Measurements from ENCODE around the gene IL27RA.
"Not testable (repeated sequence)": the region's sequence is repeated elsewhere in the genome, so short reads cannot be mapped to it uniquely, and the experiment has no call there.

Gene IL27RA

DNA sequence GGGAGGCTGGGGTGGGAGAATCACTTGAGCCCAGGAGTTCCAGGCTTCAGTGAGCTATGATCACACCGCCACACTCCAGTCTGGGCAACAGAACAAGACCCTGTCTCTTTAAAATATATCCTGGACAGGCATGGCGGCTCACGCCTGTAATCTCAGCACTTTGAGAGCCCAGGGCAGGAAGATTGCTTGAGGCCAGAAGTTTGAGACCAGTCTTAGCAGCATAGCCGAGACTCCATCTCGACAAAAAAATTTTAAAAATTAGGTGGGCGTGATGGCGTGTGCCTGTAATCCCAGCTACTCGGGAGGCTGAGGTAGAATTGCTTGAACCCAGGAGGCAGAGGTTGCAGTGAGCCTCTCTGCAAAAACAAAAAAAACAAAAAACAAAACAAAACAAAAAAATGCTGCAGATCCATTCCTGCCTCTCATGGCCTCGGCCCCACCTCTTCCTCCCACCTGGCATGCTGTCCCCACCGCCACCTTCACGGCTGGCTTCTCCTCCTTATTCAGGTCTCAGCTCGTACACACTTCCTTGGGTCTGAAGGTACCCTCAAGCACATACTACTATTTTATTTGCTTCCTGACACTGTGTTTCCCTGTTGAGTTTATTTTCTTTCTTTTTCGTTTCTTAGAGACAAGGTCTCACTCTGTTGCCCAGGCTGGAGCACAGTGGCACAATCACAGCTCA, 30.7 kb upstream of the IL27RA start:
- no peak for DNase-seq

DNA sequence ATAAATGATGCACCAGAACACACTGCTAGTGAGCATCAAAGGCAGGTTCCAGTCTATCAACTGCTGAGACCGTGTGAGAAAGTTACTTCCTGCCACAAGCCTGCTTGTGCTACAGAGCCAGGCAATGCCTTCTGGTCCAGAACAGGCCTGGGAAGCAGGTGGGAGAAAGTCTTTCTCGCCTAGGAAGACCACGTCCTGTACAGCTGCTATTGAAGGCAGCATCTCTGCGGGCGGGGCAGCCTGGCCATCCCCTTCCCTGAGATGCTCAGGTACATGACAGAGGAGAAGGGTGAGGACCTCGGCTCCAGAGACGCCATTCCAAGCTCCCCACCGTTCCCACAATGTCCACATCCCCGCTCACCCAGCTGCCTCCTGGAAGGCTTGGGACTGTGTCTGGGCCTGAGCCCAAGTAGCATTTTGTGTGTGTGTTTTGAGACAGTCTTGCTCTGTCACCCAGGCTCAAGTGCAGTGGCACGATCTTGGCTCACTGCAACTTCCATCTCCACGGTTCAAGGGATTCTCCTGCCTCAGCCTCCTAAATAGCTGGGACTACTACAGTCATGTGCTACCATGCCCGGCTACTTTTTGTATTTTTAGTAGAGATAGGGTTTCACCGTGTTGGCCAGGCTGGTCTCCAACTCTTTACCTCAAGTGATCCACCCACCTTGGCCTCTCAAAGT, 28.9 kb upstream of the IL27RA start:
- DNase-seq: peak; percentile 59

GRCh38 chr19:14003251-14004055, 28.1 kb upstream of the IL27RA start:
- DNase-seq: peak; percentile 31

GRCh38 chr19:14004619-14005348, 26.8 kb upstream of the IL27RA start:
- DNase-seq: no peak

GRCh38 chr19:14005349-14006084, 26.0 kb upstream of the IL27RA start:
- peak; percentile 94 for DNase-seq

- DNase-seq: peak; percentile 100
Observed at GRCh38 chr19:14006085-14006765, 25.3 kb upstream of the IL27RA start, which contains the start of gene RFX1. Gene RFX1 (minus strand): TSS chr19:14006320. CDS start chr19:13993843, 12,477 bp downstream.

DNA sequence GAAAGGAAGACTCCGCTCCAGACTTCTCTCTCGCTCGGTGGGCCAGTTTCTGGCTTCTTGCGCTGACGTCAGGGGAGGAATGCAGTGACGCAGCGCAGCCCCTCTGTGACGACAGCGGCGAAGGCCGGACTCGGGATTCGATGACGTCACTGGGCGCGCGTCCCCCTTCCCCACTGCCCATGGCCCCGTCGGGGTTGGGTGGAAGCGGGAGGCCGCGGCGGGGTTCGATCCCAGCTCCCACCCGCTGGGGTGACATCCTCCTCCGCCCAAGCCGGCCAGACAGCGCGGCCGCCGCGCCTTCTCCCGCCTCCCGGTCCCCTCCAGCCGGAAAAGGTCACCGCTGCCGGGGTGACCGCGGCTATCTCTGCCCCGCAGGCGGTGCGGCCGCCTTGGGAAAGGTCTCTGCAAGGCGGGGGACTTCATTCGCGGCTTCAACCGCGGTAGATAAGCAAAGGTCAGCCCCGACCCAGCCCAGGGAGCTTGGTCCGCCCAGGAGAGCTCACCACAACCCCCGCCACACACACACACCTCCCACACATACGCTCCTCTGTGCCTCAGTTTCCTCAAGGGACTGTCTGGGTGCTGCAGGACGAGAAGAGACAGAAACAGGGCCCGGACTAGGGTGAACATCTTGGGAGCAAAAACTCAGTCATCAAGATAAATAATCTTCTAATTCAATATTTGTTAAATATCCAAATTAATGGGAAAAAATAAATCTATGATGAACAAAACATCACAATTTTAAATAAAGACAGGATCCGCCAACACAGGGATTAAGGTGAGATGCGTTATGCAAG, 24.6 kb upstream of the IL27RA start:
- no peak for DNase-seq

DNA sequence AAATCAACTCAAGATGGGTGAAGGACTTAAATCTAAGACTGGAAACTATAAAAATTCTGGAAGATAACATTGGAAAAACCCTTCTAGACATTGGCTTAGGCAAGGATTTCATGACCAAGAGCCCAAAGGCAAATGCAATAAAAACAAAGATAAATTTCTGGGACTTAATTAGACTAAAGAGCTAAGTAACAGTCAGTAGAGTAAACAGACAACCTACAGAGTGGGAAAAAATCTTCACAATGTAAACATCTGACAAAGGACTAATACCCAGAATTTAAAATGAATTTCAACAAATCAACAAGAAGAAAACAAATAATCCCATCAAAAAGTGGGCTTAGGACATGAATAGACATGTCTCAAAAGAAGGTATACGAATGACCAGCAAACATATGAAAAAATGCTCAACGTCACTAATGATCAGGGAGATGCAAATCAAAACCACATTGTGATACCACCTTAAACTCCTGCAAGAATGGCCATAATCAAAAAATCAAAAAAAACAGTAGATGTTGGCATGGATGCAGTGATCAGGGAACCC, 19.1 kb upstream of the IL27RA start:
- DNase-seq: no peak

DNA sequence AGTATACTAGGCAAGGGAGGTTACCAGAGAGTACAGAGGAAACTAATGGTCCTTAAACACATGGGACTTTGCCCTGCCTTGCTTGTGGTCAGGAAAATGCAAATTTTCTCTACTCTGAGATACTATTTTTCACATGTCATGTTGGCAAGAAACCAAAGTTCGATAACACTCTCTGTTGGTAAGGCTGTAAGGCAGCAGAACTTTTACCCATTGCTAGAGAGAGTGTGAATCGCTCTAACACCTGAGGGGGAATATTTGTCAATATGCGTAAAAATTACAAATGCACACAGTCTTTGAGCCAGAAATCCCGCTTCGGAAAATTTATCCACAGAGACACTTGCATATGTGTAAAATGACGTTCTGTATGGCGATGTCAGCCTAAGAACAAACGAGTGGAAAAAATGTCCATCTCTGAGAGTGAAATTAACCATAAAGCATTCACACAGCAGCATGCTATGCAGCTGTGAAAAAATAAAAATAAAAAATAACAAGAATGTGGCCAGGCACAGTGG, 16.0 kb upstream of the IL27RA start:
- DNase-seq: no peak

- no peak for DNase-seq
Observed at GRCh38 chr19:14019100-14019499, 12.5 kb upstream of the IL27RA start.

GRCh38 chr19:14019739-14020138, 11.8 kb upstream of the IL27RA start:
- DNase-seq: not testable (repeated sequence)

DNA sequence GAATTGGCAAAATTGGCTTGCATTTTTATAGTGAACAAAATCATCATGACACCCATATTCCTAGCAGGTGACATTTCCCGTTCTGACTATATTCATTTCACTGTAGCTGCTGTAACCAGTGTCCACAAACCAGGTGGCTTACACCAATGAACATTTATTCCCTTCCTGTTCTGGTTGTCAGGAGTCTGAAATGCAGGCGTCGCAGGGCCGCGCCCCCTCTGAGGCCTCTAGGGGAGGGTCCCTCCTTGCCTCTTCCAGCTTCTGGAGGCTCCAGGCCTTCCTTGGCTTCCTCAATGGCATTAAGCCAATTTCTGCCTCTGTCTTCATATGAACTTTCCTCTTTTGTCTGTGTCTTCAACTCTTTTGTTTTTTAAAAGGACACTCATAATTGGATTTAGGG, 10.1 kb upstream of the IL27RA start:
- DNase-seq: no peak

DNA sequence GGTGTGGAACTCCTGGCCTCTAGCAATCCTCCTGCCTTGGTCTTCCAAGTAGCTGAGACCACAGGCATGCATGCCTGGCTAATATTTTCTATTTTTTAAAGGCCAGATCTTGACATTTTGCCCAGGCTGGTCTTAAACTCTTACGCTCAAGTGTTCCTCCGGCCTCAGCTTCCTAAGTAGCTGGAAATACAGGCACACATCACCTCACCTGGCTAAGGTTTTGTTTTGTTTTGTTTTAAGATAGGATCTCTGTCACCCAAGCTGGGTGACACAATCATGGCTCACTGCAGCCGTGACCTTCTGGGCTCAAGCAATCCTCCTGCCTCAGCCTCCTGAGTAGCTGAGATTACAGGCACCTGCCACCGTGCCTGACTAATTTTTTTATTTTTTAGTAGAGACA, 9.1 kb upstream of the IL27RA start:
- no peak for DNase-seq

GRCh38 chr19:14023404-14024235, 7.9 kb upstream of the IL27RA start:
- DNase-seq: peak; percentile 50

DNA sequence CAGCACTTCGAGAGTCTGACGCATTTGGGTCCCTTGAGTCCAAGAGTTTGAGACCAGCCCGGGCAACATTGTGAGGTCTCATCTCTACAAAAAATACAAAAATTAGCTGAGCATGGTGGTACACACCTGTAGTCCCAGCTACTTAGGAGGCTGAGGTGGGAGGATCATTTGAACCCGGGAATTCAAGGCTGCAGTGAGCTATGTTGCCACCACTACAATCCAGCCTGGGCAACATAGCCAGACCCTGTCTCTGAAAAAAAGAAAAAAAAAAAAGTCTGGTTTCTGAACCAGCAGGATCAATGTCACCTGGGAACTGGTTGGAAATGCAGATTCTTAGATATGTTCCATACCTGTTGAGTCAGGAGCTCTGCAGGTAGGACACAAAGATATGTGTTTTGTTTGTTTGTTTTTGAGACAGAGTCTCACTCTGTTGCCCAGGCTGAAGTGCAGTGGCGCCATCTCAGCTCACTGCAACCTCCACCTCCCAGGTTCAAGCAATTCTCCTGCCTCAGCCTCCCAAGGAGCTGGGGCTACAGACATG, 4.8 kb upstream of the IL27RA start:
- DNase-seq: not testable (repeated sequence)

DNA sequence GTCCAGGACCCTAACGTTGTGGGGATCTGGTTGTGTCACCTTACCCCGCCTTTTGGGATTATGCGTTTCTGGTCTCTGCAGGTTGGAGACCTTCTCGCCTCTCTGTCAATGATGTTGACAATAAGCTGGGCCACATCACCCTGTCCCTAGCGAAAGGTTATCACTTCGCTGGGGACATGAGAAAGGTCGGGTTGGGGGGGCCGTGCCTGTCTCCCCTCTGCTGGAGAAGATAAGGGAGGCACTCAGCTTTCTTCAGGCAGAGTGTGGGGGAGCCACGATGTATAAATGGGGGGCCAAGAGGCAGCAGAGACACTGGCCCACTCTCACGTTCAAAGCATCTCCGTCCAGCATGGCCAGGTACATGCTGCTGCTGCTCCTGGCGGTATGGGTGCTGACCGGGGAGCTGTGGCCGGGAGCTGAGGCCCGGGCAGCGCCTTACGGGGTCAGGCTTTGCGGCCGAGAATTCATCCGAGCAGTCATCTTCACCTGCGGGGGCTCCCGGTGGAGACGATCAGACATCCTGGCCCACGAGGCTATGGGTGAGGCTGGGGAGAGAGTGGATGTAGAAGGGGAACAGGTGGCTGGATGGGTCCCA, 3.6 kb upstream of the IL27RA start, which contains the start of gene RLN3:
RLN3 (plus strand) TSS at position 293 of the 595 bp plus-strand sequence; CDS start at position 350, 57 bp downstream.
- no peak for DNase-seq

DNA sequence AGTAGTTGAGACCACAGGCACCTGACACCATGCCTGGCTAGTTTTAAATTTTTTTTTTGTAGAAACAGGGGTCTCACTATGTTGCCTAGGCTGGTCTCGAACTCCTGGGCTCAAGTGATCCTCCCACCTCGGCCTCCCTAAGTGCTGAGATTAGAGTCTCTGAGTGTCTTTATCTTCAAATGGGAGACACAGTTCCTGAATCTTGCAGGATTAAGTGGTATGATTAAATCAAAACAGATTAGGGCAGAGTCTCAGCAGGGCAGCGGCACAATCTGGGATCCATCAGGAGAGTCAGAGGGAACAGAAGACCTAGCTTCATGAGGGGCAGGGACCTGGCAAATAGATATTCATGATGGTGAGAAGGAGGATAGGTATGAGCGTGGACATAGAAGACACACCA, 2.7 kb upstream of the IL27RA start:
- no peak for DNase-seq

DNA sequence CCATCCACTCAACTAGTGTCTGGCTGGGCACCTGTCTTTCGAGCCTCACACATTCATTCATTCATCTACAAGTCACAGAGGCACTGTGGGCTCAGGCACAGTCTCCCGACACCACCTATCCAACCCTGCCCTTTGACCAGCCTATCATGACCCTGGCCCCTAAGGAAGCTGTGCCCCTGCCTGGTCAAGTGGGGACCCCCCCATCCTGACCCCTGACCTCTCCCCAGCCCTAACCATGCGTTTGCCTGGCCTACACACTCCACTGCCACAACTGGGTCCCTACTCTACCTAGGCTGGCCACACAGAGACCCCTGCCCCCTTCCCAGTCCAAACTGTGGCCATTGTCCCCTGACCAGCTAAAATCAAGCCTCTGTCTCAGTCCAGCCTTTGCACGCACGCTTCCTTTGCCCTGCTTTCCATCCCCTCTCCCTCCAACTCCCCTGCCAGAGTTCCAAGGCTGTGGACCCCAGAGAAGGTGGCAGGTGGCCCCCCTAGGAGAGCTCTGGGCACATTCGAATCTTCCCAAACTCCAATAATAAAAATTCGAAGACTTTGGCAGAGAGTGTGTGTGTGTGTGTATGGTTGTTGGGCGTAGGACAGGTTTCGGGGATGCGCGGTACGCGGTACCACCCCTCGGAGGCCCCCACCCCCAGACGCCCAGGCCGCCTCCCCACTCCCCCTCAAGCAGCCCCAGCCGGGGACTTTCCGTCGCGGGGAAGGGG, 404 bp upstream of the IL27RA start:
- peak; percentile 88 for DNase-seq
